Keratinocyte (primary cell): Measurements from ENCODE around the gene AMDHD2. TPM values are rescaled to one million over a fixed set of nuclear protein-coding genes. Genes with fewer than 3 reads are reported as not detected.

Source experiments
- DNase-seq: peaks from one replicate; pipeline ENCODE4 v3.0.0-alpha.2; 2011; ENCODE audit warnings: low read depth, missing footprints, low spot score
- FAIRE-seq: peaks from 2 replicates; lab custom pipeline; 2011; peaks lifted over from hg19 to GRCh38; lab: Jason Lieb, UNC
- H2AFZ ChIP-seq: 2 replicates; pipeline ENCODE4 v1.6.0; 2012; ENCODE audit warnings: low read length, control low read depth, inconsistent platforms; ENCODE audit not compliant: control insufficient read depth
- H3K27ac ChIP-seq: 2 replicates; pipeline ENCODE4 v1.5.1; 2011; ENCODE audit warnings: low read length; ENCODE audit not compliant: control insufficient read depth, insufficient read depth
- H3K27me3 ChIP-seq: 3 replicates; pipeline ENCODE4 v1.6.0; 2011; ENCODE audit warnings: low read length; ENCODE audit not compliant: control insufficient read depth, insufficient read depth; ENCODE audit errors: extremely low read depth
- H3K36me3 ChIP-seq, 2 experiments: 2 replicates in 1 of 2; 3 replicates in 1 of 2; pipeline ENCODE4 v1.5.1; 2011; ENCODE audit warnings: low read length in 2 of 2, mild to moderate bottlenecking in 1 of 2; ENCODE audit not compliant: control insufficient read depth in 2 of 2, insufficient read depth in 2 of 2; ENCODE audit errors: extremely low read depth in 1 of 2
- H3K4me1 ChIP-seq: 3 replicates; pipeline ENCODE4 v1.5.1; 2011; ENCODE audit warnings: low read length; ENCODE audit not compliant: control insufficient read depth, insufficient read depth; ENCODE audit errors: extremely low read depth
- H3K4me2 ChIP-seq: 3 replicates; pipeline ENCODE4 v1.6.0; 2011; ENCODE audit warnings: low read depth, low read length; ENCODE audit not compliant: control insufficient read depth, insufficient read depth; ENCODE audit errors: extremely low read depth
- H3K4me3 ChIP-seq, 3 experiments: fragments of 200-600 bp in 1 of 3; sonication (generic) in 1 of 3; 2 replicates in 2 of 3; 3 replicates in 1 of 3; pipeline ENCODE4 v1.5.1; 2011 to 2016; ENCODE audit warnings: low read length in 3 of 3, mild to moderate bottlenecking in 3 of 3, control low read depth in 2 of 3, inconsistent platforms in 1 of 3, low read depth in 1 of 3, mixed read lengths in 1 of 3, mixed run types in 1 of 3, moderate library complexity in 1 of 3; ENCODE audit not compliant: control insufficient read depth in 2 of 3, insufficient read depth in 2 of 3; ENCODE audit errors: extremely low read depth in 1 of 3
- H3K79me2 ChIP-seq: 2 replicates; pipeline ENCODE4 v1.6.0; 2012; ENCODE audit warnings: low read length; ENCODE audit not compliant: control insufficient read depth, insufficient read depth
- H3K9ac ChIP-seq: 3 replicates; pipeline ENCODE4 v1.6.0; 2011; ENCODE audit warnings: low read length; ENCODE audit not compliant: control insufficient read depth, insufficient read depth; ENCODE audit errors: extremely low read depth
- H3K9me1 ChIP-seq: 3 replicates; pipeline ENCODE4 v1.6.0; 2011; ENCODE audit warnings: low read length; ENCODE audit not compliant: control insufficient read depth, insufficient read depth; ENCODE audit errors: extremely low read depth
- H3K9me3 ChIP-seq: 2 replicates; pipeline ENCODE4 v1.5.1; 2012; ENCODE audit warnings: low read depth, low read length; ENCODE audit not compliant: control insufficient read depth
- H4K20me1 ChIP-seq: 3 replicates; pipeline ENCODE4 v1.6.0; 2011; ENCODE audit warnings: low read length; ENCODE audit not compliant: control insufficient read depth, insufficient read depth; ENCODE audit errors: extremely low read depth
- EZH2 ChIP-seq: IDR thresholded peaks from one replicate; pipeline ENCODE4 v1.6.1; 2012; ENCODE audit warnings: inconsistent platforms, mild to moderate bottlenecking, low read length, moderate library complexity
- dilution Hi-C: fragments of 300-500 bp; cut with MboI; formaldehyde crosslinking; loops from one replicate; pipeline ENCODE4 v1.7.0; 2020; ENCODE audit warnings: low sequenced_read_pairs; ENCODE audit not compliant: extremely low pct_ligation_motif_present
- polyA plus RNA-seq, 5 experiments: library from polyadenylated mRNA; depleted of rRNA in 3 of 5; stranded (reverse) in 3 of 5; stranded (forward) in 1 of 5; unstranded in 1 of 5; fragments of >200 nt; gene quantifications; 1 replicate in 1 of 5; 2 replicates in 3 of 5; 3 replicates in 1 of 5; pipeline versions ENCODE4 v1.2.1 to v1.2.3, GENCODE V29; 2011 to 2012; ENCODE audit warnings: missing spikeins in 2 of 5, low read depth in 1 of 5, low replicate concordance in 1 of 5
- TF ChIP-seq, protein P1 (sequence below), 3 experiments: IDR thresholded peaks in 1 of 3; conservative IDR thresholded peaks in 1 of 3; optimal IDR thresholded peaks in 1 of 3; 2 replicates in 2 of 3; 3 replicates in 1 of 3; pipeline versions ENCODE3 to v1.5.1; 2011; ENCODE audit warnings: low read length in 3 of 3, mild to moderate bottlenecking in 3 of 3, moderate library complexity in 2 of 3, control low read depth in 1 of 3, inconsistent platforms in 1 of 3; ENCODE audit not compliant: insufficient read depth in 2 of 3; ENCODE audit errors: extremely low read depth in 1 of 3

AMDHD2 gene
- polyA plus RNA-seq, 1 donor (not counting 4 experiments of a cell fraction or from before 2014, with no cell fraction given) = 8.9 TPM

DNA sequence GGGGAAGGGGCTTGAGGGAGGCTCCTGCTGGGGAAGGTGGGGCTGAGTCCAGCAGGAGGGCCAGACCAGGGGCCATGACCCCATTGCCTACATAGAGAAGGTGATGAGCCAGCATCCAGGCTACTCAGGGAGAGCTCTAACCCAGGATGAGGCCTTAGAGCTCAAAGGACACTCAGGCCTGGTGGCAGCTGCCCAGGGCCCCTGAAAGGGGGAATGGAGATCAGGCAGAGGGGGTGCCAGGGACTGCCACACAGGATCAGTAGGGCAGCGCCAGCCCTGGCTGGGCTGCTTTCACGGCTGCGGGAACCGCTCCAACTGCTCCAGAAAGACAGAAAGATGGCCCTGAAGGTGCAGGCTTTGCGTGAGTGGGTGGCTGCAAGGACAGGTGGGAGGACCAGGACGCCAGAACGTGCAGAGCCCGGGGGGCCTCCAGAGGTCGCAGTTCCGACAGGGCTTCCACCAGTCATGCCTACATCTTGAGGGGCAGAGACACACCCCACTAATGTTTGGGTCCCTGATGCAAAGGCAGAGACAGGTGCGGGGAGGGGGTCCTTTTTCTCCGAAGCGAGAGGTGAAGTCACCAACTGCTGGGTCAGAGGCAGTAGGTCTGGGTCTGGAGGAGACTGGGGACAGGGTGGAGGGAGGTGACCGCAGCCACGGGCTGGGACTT, 7.3 kb upstream of the AMDHD2 start:
- Histone ChIP-seq H3K9ac (peak overlapping the region; percentile 93), H3K79me2 (peaks cover 39% of the 10 kb centered on the region), H3K27ac (no peak overlapping the region), H2AFZ (peak overlapping the region; percentile 63), H3K4me3 (peak overlapping the region in 2 of 3 experiments; percentile 38 to 88), H3K9me3 (no peaks in the 10 kb centered on the region), H3K4me2 (peak overlapping the region; percentile 74), H4K20me1 (peaks cover 25% of the 10 kb centered on the region), H3K27me3 (no peaks in the 10 kb centered on the region), H3K4me1 (peaks cover 32% of the 10 kb centered on the region), H3K9me1 (peaks cover 11% of the 10 kb centered on the region), H3K36me3 (peaks cover 1 to 5% of the 10 kb centered on the region in 2 experiments)
- dilution Hi-C loops = no loop called here
- TF ChIP-seq, protein P1, sequence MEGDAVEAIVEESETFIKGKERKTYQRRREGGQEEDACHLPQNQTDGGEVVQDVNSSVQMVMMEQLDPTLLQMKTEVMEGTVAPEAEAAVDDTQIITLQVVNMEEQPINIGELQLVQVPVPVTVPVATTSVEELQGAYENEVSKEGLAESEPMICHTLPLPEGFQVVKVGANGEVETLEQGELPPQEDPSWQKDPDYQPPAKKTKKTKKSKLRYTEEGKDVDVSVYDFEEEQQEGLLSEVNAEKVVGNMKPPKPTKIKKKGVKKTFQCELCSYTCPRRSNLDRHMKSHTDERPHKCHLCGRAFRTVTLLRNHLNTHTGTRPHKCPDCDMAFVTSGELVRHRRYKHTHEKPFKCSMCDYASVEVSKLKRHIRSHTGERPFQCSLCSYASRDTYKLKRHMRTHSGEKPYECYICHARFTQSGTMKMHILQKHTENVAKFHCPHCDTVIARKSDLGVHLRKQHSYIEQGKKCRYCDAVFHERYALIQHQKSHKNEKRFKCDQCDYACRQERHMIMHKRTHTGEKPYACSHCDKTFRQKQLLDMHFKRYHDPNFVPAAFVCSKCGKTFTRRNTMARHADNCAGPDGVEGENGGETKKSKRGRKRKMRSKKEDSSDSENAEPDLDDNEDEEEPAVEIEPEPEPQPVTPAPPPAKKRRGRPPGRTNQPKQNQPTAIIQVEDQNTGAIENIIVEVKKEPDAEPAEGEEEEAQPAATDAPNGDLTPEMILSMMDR (optimal IDR thresholded peaks at IDR 0.05 in 1 of 3, IDR thresholded peaks at IDR 0.05 in 1 of 3, conservative IDR thresholded peaks at IDR 0.05 in 1 of 3; ENCODE audit: extremely low read depth in 1 of 3, insufficient read depth in 2 of 3, low read length in 3 of 3) = no peak
- no peak for TF ChIP-seq EZH2
- FAIRE-seq (no peak), DNase-seq (no peak)

DNA sequence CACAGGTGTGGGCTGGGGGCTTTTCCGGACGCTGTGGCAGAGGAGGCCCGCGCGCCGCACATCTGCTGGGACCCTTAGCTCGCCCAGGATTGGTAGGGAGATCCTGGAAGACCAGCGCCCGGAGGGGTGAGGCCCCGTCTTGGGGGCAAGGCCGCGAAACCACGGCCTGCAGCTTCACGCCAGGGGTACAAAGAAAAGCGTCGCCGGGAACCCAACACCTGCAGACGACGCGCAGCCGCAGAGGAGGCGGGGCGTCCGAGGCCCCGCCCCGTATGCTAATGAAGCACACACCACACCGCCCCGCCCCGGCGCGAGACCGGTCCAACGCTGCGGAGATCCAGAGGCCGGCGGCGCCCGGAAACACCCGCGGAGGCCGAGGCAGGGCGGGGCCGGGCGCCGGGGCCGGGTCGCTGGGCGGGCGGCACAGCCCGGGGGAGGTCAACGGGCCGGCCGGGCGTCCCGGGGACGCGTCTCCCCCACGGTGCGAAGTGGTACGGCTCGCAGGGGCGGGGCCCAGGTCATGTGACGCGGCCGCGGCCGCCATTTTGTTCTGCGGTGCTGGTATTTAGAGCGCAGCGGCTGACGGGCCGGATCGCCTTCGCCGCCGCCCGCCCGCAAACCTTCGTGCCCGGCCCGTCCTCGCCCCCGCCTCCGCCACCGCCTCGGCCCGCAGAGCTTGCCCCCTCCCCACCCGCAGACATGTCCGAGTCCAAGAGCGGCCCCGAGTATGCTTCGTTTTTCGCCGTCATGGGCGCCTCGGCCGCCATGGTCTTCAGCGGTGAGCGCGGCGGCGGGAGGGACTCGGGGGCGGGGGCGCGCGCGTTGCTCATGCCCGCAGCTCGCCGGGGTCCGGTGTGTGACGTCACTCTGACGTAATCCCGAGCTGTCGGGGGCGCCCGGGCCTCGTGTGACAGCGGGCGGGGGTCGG, 6.5 kb upstream of the AMDHD2 start, which contains the start of gene ATP6V0C:
ATP6V0C (plus strand) TSS at position 548 of the 928 bp plus-strand sequence; CDS start at position 700, 152 bp downstream.
- Histone ChIP-seq H3K9me1 (peaks cover 13% of the 10 kb centered on the region), H3K27me3 (no peaks in the 10 kb centered on the region)

More for the DNA sequence above, 6.5 kb upstream of the AMDHD2 start, which contains the start of gene ATP6V0C:
- H4K20me1 ChIP-seq = peaks cover 30% of the 10 kb centered on the region
- no peak for FAIRE-seq
- no peaks in the 10 kb centered on the region for H3K9me3 ChIP-seq
- dilution Hi-C loops = no loop called here
- TF ChIP-seq EZH2 = no peak
- TF ChIP-seq, protein P1 (optimal IDR thresholded peaks at IDR 0.05 in 1 of 3, IDR thresholded peaks at IDR 0.05 in 1 of 3, conservative IDR thresholded peaks at IDR 0.05 in 1 of 3; ENCODE audit: extremely low read depth in 1 of 3, insufficient read depth in 2 of 3, low read length in 3 of 3) = no peak
- peak within 1 kb of the TSS; percentile 63 for H2AFZ ChIP-seq
- H3K4me1 ChIP-seq = peaks cover 32% of the 10 kb centered on the region
- H3K27ac ChIP-seq = peak within 1 kb of the TSS; percentile 69
- H3K79me2 ChIP-seq = peaks cover 47% of the 10 kb centered on the region
- peaks cover 1 to 5% of the 10 kb centered on the region in 2 experiments for H3K36me3 ChIP-seq
- H3K4me2 ChIP-seq = peak within 1 kb of the TSS; percentile 82
- peak within 1 kb of the TSS; percentile 70 to 90 (median 88) for H3K4me3 ChIP-seq
- H3K9ac ChIP-seq = peak within 1 kb of the TSS; percentile 93
- no peak for DNase-seq
